Liver (tissue), 3 donors: ENCODE data around the gene PDCD6IP.

Source experiments
- CTCF ChIP-seq: fragments of 150-350 bp; IDR thresholded peaks from 2 replicates; pipeline ENCODE4 v1.5.1; 2017; ENCODE audit warnings: improper control_type of control experiment, low read depth, low read length; ENCODE audit not compliant: missing input control
- GABPA ChIP-seq, 2 donors: IDR thresholded peaks in 1 of 2; conservative IDR thresholded peaks in 1 of 2; 2 replicates each; pipeline ENCODE4 v1.6.1; 2016; ENCODE audit warnings: antibody characterized with exemption in 2 of 2, mild to moderate bottlenecking in 1 of 2, moderate library complexity in 1 of 2
- donor health status: healthy.
- donor health status: healthy.

- TF ChIP-seq CTCF = no peak
- no peak for TF ChIP-seq GABPA (IDR thresholded peaks at IDR 0.05 in 1 of 2, conservative IDR thresholded peaks at IDR 0.05 in 1 of 2)
Observed at GRCh38 chr3:33833408-33834095, 35.1 kb downstream of the PDCD6IP start.
